Suppressor macrophage treated with lipopolysaccharide for 1 hour (primary cell): Measurements from ENCODE around the gene EML2.
"Not testable (repeated sequence)": the region's sequence is repeated elsewhere in the genome, so short reads cannot be mapped to it uniquely, and the experiment has no call there.

Experiments used
- DNase-seq, 3 donors: peaks; one replicate each; pipeline ENCODE4 v3.0.0-alpha.2; 2020 to 2022

The EML2 gene

GRCh38 chr19:45646345-45646698, 7.1 kb upstream of the EML2 start:
- DNase-seq, result no peak

- DNase-seq, result peak; percentile 59 to 76 (median 66)
These were observed 6.6 kb upstream of the EML2 start for GRCh38 chr19:45645631-45646344.

GRCh38 chr19:45645068-45645630, 6.0 kb upstream of the EML2 start:
- DNase-seq, result no peak

- DNase-seq, result no peak
These were observed 5.0 kb upstream of the EML2 start for GRCh38 chr19:45643927-45644771.

- DNase-seq, result peak; percentile 86 to 91 (median 88)
These were observed 4.1 kb upstream of the EML2 start for GRCh38 chr19:45643024-45643926.

GRCh38 chr19:45641274-45642105, 2.3 kb upstream of the EML2 start:
- DNase-seq, result peak; percentile 75 to 82 (median 78)

- DNase-seq, result no peak
These were observed 1.7 kb upstream of the EML2 start for GRCh38 chr19:45640849-45641273.

GRCh38 chr19:45637890-45638667, 1.1 kb downstream of the EML2 start:
- DNase-seq, result no peak

- DNase-seq, result no peak
These were observed 2.3 kb downstream of the EML2 start for GRCh38 chr19:45636902-45637301.

- DNase-seq, result no peak
These were observed 2.9 kb downstream of the EML2 start for GRCh38 chr19:45636275-45636674.

GRCh38 chr19:45632468-45633196, 6.6 kb downstream of the EML2 start:
- peak; percentile 70 to 81 (median 75) for DNase-seq

- peak; percentile 48 to 83 (median 50) for DNase-seq
These were observed 8.7 kb downstream of the EML2 start for GRCh38 chr19:45630463-45630862.

GRCh38 chr19:45629704-45630103, 9.5 kb downstream of the EML2 start:
- no peak for DNase-seq

GRCh38 chr19:45628219-45628618, 11.0 kb downstream of the EML2 start:
- DNase-seq, result not testable (repeated sequence)

GRCh38 chr19:45623984-45624383, 15.2 kb downstream of the EML2 start:
- no peak for DNase-seq

GRCh38 chr19:45621976-45622503, 17.2 kb downstream of the EML2 start:
- no peak for DNase-seq

- no peak for DNase-seq
These were observed 17.8 kb downstream of the EML2 start for GRCh38 chr19:45621389-45621788.

GRCh38 chr19:45616704-45617017, 22.5 kb downstream of the EML2 start:
- DNase-seq, result no peak

- DNase-seq, result peak; percentile 53 to 67 (median 58)
These were observed 23.1 kb downstream of the EML2 start for GRCh38 chr19:45615795-45616703.
